Nephron progenitor cell (in vitro differentiated cells): ENCODE results near the gene STC2.

Experiments
- DNase-seq: peaks from one replicate; pipeline ENCODE4 v3.0.0; 2021
- H3K27ac Mint-ChIP-seq: 2 replicates; pipeline ENCODE4 v1.8.0; 2021; ENCODE audit warnings: mild to moderate bottlenecking, moderate library complexity, mixed read lengths
- H3K27me3 Mint-ChIP-seq: 2 replicates; pipeline ENCODE4 v1.8.0; 2021; ENCODE audit warnings: mild to moderate bottlenecking, low read depth, mixed read lengths; ENCODE audit not compliant: poor library complexity
- H3K36me3 Mint-ChIP-seq: 2 replicates; pipeline ENCODE4 v1.8.0; 2021; ENCODE audit warnings: low read depth, mixed read lengths
- H3K4me1 Mint-ChIP-seq: 2 replicates; pipeline ENCODE4 v1.8.0; 2021; ENCODE audit warnings: mixed read lengths
- H3K4me3 Mint-ChIP-seq: 2 replicates; pipeline ENCODE4 v1.8.0; 2021; ENCODE audit warnings: mild to moderate bottlenecking, moderate library complexity, mixed read lengths
- H3K9me3 Mint-ChIP-seq: 2 replicates; pipeline ENCODE4 v1.8.0; 2021; ENCODE audit warnings: mild to moderate bottlenecking, moderate library complexity, mixed read lengths
- TF ChIP-seq, protein P1 (sequence below): fragments of 200-600 bp; sonication (generic); IDR thresholded peaks from 2 replicates; pipeline ENCODE4 v1.5.0; 2021; ENCODE audit warnings: antibody characterized with exemption

Gene STC2

DNA sequence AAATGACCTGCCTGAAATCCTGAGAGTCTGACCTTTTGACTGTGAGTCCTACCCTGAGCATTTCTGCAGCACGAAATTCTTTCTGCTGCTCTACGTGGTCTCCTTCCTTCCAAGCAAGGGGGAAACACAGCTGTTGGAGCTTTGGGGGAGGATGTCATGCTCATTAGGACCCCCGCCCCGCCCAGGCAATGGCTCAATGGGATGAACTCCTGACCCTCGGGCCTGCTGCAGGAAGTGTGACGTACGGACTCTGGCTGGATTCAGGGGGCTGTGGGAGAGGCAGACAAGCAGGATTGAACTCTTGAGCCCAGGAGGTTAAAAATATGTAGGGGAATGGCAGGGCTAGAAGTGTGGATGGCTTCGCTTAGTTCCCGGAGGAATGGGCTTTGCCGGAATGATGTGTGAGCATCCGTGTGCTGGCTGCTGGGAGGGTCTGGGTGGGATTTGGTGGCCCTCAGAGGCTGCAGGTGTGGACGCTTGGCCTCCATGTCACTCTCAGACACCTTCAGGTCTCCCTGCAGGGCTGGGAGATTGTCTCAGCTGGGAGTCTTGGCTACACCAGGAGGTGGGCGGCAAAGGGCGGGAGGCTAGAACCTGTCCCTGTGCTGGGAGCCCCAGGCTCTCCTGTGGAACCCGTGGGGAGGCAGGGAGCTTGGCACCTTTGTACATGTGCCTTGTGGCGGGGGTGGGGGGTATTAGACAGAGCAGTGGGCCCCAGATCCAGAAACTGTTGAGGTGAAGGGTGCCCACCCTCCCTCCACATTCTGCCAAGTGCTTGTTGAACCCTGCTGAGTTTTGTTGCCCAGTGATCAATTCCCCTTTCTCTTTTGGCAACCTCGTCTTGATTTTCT, 26.3 kb downstream of the STC2 start:
- Mint-ChIP-seq H3K36me3 (no peaks in the 10 kb centered on the region), H3K27me3 (peaks cover 5% of the 10 kb centered on the region), H3K9me3 (peaks cover 5% of the 10 kb centered on the region), H3K4me1 (peaks cover 96% of the 10 kb centered on the region), H3K27ac (peak overlapping the region; percentile 99), H3K4me3 (peak overlapping the region; percentile 69)
- DNase-seq: peak; percentile 70
- TF ChIP-seq, protein P1, sequence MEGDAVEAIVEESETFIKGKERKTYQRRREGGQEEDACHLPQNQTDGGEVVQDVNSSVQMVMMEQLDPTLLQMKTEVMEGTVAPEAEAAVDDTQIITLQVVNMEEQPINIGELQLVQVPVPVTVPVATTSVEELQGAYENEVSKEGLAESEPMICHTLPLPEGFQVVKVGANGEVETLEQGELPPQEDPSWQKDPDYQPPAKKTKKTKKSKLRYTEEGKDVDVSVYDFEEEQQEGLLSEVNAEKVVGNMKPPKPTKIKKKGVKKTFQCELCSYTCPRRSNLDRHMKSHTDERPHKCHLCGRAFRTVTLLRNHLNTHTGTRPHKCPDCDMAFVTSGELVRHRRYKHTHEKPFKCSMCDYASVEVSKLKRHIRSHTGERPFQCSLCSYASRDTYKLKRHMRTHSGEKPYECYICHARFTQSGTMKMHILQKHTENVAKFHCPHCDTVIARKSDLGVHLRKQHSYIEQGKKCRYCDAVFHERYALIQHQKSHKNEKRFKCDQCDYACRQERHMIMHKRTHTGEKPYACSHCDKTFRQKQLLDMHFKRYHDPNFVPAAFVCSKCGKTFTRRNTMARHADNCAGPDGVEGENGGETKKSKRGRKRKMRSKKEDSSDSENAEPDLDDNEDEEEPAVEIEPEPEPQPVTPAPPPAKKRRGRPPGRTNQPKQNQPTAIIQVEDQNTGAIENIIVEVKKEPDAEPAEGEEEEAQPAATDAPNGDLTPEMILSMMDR: no peak

DNA sequence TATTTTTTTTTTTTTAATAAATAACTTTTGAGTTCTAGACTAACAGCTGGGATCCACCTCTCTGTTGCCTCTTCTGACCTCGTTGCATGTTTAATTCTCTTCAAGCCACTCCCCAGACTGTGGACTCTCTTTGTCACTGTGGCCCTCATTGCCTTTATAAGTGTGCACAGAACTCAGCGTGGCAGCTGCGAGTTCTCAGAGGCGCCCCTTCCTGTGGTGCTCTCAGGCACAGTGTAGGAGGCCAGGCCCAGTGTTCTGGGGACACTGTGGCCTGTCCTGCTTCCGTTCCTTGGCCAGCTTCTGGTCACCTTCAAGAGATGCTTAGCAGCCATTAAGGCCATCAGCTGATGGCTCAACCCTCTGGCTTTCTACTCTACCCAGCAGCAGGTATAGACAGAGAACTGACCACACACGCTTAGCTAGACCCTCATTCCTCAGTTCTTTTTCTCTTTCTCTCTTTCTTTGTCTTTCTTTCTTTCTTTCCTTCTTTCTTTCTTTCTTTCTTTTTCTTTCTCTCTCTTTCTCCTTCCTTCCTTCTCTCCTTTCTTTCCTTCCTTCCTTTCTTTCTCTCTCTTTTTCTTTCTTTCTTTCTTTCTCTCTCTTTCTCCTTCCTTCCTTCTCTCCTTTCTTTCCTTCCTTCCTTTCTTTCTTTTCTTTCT, 27.7 kb downstream of the STC2 start:
- Mint-ChIP-seq H3K27ac (peak overlapping the region; percentile 85), H3K4me3 (no peak overlapping the region), H3K4me1 (peaks cover 95% of the 10 kb centered on the region), H3K9me3 (no peaks in the 10 kb centered on the region), H3K36me3 (no peaks in the 10 kb centered on the region), H3K27me3 (peaks cover 6% of the 10 kb centered on the region)
- no peak for DNase-seq
- TF ChIP-seq, protein P1: no peak

DNA sequence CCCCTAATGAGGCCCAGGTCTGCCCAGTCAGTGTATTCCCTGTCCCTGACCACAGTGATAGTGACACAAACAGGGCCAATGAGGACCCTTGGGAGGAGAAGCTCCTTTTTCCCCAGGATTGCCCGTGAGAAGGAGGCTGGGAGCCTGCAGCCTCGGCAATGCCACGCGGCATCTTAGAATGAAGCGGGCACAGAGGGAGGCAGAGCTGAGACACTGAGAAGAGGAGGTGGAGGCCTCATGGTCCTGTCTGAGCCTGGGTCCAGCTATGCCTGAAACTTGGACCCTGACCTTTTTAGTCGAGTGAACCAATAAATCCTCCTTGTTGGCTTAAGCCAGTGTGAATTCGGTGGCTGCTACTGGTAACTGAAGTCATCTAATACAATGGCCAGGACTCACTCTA, 28.4 kb downstream of the STC2 start:
- H3K36me3 Mint-ChIP-seq: no peaks in the 10 kb centered on the region
- peaks cover 90% of the 10 kb centered on the region for H3K4me1 Mint-ChIP-seq
- H3K27ac Mint-ChIP-seq: peak overlapping the region; percentile 30
- no peaks in the 10 kb centered on the region for H3K9me3 Mint-ChIP-seq
- TF ChIP-seq, protein P1: no peak
- no peak for DNase-seq
- no peak overlapping the region for H3K4me3 Mint-ChIP-seq
- H3K27me3 Mint-ChIP-seq: peaks cover 6% of the 10 kb centered on the region

DNA sequence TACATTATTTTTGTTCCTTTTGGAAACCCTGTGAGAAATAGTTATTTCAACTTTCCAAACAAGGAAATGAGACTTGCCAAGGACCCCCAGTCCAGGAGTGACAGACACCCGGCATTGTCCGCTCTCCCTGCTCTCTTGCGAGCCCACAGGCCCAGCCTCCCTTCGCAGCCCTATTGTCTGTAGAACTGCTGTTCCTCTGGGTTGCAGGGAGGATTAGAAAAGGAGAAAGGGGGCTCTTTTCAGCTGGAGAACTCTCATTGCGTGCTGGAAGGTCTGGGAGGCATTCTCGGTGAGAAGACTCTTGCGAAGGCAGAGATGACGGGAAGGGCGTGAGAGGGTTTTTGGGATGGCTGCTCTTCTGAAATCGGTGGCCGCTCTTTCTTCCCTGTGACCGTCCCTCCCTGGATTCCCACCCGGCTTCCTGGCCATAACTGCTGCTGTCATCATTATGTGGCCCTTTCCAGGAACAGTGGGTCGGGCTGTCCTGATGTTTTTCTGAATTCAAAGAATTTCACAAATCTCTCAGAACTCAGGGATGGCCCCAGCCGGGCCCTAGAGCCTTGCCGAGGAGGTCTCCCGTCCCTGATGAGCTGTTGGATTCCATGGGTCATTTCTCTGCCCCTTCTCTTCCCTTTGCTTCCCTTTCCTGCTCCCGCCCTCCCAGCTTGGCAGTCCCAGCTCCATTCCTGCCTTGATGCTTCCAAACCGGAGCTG, 29.8 kb downstream of the STC2 start:
- DNase-seq: no peak
- H3K27me3 Mint-ChIP-seq: peaks cover 9% of the 10 kb centered on the region
- no peak overlapping the region for H3K4me3 Mint-ChIP-seq
- no peak overlapping the region for H3K27ac Mint-ChIP-seq
- peaks cover 89% of the 10 kb centered on the region for H3K4me1 Mint-ChIP-seq
- no peaks in the 10 kb centered on the region for H3K36me3 Mint-ChIP-seq
- TF ChIP-seq, protein P1: no peak
- H3K9me3 Mint-ChIP-seq: no peaks in the 10 kb centered on the region

DNA sequence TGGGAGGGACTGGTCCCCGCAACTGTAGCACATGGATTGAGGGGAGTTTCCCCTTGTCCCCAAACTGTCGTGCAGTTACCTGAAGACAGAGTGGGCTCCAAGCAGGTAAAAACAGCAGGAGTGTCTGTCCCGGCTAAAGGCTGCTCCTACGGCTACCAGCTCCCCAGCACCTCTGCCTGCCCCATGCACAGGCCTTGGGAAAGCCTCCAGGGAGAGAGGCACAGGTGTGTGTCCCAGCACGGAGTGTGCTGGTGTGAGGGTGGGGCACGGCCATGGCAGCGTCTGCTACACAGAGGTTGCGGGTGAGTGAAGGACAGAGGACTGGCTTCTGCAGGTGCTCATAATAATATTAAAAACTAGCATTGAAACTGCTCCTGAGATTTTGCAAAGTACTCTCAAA, 30.4 kb downstream of the STC2 start:
- no peaks in the 10 kb centered on the region for H3K9me3 Mint-ChIP-seq
- TF ChIP-seq, protein P1: no peak
- no peak for DNase-seq
- peaks cover 84% of the 10 kb centered on the region for H3K4me1 Mint-ChIP-seq
- H3K4me3 Mint-ChIP-seq: no peak overlapping the region
- H3K27me3 Mint-ChIP-seq: peaks cover 9% of the 10 kb centered on the region
- H3K27ac Mint-ChIP-seq: no peak overlapping the region
- H3K36me3 Mint-ChIP-seq: no peaks in the 10 kb centered on the region
